Stimulated activated CD4-positive, alpha-beta T cell treated with anti-CD3 and anti-CD28 coated beads, TNF-alpha, amount 100 ng/mL, for 48 hours (primary cell): ENCODE measurements around the gene GNL3.
A peak's percentile ranks its signal among the peaks of the same experiment; 100 is the strongest.

Source experiments
- DNase-seq, 3 donors: peaks; one replicate each; pipeline ENCODE4 v3.0.0-alpha.2; 2020; ENCODE audit warnings: low read depth in 3 of 3

GNL3 gene

DNA sequence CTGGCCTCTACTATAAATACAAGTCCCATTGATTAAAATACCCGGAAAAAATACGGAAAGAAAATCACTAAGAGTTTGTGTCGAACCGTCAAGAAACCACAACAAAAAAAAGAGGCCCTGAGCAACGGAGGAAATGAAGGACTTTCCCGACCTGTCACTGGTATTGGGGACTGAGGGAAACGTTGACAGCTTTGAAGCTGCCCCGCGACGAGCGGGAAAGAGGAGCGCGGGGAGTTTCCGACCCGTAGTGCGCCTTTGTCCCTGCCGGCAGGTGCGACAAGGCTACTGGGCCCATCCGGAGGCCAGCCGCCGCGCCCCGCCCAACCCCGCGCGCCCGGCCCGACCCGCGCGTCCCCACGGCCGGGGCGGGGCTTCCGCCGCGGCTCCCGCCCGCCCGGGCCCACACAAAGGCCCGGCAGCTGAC lies 535 bp upstream of the GNL3 start:
- peak; percentile 72 to 80 (median 80) for DNase-seq

DNA sequence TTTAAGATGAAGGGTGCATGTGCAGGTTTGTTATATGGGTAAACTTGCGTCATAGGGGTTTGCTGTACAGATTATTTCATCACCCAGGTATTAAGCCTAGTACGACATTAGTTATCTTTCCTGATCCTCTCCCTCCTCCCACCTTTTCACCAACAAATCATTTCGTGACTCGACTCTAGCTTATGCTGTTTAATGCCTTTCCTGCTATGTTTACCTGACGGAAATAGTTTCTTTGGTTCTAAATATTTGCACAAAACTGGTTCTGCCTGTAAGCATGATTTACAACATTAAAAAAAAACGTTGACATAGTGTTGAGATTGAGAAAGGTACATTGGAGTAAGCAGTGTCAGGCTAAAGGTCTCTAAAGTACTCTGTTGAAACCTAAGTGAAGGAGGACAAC lies 2.4 kb downstream of the GNL3 start:
- DNase-seq = no peak

DNA sequence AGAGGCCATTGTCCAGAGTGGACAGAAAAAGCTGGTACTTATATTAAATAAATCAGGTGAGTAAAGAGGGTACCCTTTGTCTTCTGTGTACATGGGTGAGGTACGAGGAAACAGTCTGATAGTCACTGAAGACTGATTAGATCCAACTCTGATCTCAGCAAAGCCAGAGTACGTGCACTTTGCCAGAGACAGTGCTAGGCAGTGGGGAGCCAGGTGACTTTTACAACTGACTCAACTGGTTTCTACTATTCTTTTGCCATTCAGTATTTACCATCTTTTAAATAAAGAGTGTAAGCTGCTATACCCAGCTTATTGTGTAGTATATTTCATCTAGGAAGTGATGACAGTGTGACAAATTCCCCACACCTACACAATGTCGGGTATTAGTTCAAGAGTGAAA lies 3.3 kb downstream of the GNL3 start:
- no peak for DNase-seq

DNA sequence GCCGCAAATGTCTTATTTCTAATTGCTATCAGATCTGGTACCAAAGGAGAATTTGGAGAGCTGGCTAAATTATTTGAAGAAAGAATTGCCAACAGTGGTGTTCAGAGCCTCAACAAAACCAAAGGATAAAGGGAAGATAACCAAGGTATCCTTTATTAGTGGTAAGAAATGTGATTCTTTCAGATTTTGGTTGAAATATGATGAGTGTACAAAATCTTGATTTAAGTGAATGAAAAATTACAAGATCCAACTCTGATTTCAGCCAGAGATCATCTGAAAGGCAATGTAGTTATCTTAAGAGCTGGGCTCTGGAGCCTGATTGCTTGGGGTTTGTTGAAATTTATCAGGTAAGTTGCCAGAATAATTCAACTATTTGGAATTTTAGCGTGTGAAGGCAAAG lies 4.7 kb downstream of the GNL3 start:
- DNase-seq = no peak

DNA sequence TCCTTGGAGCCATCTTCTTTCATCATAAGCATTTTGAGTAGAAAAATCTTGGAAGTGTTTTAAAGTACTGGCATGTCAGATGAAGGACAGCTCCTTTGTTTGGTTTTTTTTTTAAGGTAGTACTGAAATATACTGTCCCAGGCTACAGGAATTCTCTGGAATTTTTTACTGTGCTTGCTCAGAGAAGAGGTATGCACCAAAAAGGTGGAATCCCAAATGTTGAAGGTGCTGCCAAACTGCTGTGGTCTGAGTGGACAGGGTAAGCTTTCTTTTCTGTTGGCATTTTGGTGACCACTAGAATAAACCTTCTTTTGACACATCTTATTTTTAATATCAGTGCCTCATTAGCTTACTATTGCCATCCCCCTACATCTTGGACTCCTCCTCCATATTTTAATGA lies 7.2 kb downstream of the GNL3 start:
- DNase-seq = no peak

DNA sequence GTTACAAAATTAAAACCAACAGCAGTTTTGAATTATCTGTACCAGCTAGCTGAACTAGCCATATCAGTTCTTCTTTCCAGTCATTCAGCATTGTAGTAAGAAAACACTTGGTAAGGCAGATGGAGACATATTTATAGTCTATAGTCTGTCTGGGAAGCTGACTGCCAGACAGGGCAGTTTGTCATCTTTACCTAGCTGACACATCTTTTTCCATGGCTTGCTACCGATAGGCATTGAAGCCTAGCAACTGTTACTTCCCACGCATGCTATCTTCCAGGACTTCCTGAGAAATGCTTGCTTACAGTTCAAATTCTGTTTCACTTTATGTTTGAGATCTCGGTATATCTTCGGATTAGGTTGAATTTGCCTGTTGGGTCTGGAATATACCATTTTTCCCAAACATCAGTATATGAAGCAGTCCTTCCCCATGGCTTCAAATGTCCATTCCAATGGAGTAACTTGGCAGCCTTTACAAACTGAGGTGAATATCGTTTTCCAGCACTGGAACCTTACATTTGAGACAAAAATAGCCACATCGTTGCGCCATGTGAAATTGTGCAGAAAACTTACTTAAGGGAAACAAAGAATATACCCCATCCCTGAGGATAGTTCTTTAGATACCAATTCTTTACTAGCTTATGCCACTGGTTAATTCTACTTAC lies 8.8 kb downstream of the GNL3 start:
- DNase-seq = no peak

DNA sequence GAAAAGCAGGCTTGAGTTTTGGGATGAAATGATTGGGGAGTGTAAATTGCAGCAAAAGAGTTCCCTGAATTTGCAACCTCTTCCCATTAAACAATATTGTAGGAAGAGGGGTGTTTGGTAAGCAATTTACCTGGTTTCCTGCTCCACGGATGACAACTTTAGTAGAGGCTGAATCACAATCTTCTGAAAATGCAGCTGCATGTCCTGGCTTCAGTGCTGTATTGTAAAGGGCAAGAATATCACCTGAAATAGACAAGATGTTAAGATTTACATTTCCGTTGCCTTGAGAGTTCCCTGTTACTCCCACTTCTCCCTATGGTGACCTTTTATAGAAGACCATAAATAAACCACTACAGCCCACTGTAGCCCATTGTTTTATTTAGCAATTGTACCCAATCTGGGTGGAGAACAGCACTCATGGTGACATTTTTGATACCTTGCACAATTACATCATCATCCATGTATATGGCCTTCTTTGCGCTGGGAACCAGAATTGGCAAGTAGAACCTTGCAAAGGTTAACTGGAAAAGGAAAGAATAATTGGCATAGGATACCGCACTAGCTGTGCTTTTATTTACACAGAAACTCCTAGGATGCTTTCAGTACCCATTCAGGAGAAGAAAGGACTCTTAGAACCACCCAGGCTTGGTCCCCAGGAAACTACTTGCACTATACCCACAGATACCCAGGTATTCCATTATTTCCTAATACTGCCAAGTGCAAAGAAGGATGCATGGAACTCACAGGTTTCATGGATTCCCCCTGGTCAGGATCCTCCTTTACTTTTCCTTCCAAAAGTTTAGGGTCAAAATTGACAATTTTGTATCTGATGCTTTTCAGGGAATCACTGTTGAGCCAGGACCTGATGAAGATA lies 10.2 kb downstream of the GNL3 start:
- DNase-seq = no peak

DNA sequence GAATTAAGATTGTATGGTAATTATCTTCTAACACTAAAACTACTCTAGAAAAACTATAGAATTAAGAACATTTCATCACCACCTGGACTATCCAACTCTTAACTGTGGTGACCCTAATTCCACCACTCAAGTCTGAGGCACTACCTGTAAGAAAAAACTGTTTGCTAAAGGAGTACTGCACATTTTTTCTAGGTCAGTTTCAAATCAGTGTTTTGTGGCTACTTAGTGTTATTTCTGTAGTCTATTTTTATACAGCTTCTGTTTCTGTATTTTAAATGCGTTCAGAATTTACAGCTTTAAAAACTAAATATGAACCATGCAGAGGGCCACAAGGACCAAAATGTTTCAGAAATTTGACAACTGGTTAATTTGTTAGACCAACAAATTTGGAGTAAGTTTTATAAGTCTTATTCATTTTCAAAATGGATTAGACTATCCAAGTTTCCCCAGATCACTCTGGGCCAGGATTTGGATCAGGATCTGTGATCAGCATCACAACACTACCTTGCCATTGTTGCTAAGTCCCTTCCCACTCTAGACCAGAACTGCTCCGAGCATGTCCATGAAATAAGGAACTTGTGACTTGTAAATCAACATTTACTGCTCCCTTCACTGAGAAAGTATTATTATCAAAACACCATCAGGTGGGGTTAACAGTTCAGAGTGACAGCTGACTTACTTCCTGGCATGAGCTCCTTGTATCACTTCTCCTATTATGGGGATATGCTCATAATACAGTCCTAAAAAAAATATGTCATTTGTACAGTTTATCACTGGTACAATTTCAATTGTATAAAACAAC lies 11.2 kb downstream of the GNL3 start:
- DNase-seq = no peak

DNA sequence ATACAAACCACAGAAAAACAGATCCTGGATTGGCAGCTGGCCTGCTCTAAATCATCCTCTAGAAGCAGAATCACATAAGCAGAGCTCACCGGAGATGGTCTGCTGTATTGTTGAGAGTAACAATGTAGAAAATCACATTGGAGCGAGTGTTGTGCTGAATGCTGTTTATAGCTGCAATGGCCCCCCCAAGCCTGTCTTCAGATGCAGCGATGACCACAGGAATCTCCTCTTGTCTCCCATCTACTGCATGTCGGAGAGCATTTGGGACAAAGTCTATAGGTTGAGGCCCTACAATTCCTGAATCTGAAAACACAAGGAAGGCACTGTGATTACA lies 11.8 kb downstream of the GNL3 start:
- DNase-seq = no peak

DNA sequence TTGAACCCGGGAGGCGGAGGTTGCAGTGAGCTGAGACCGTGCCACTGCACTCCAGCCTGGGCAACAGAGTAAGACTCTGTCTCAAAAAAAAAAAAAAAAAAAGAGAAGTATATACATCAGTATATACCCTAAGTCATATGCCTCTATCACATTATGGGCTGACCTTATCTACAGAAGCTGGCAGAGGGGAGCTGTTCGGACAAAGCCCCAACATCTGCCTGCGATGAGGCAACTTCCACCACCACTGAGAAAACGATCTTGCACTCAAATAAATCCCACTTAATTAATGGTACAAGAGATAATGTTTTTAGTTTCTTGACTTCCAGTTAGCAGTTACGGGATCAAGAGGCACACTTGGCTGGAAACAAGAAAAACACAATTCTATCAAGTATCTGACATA lies 17.5 kb downstream of the GNL3 start:
- no peak for DNase-seq

DNA sequence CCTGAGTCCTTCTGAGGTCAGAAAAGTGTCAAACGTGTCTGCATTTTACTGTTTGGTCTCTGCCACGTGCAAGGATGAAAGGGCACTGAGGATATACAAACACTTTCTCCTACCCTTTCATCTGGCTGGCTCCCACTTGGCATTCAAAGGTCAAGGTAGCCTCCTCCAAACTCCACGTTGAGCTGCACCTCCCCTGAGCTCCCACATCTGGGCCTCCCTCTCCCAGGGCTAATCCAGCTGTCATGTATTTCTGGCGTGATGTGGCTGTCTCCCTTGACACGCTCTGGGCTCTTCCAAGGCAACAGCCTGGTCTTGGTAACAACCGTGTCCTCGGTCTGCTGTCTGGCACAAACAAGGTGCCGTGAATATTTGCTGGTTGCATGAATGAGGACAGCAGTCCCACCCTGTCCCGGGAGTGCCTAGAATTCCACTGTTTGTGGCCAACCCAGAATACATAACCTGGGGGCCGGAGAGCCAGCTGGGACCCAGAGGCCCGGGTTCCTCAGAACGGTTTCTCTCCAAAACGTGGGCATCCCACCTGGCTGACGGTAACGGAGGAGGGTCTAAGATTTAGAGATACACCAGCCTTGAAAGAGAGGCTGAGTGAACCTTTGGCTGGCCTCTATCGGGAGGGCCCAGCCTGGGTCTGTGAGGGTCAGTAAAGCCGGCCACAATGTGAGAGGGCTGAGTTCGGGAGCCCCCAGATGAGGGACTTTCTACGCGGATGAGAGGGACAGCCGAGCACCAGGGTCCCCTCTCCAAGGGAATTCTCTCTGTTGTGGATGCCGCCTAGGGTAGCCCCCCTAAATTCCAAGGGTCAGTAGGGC lies 19.0 kb downstream of the GNL3 start:
- DNase-seq = peak in 1 of 3 donors; percentile 16

DNA sequence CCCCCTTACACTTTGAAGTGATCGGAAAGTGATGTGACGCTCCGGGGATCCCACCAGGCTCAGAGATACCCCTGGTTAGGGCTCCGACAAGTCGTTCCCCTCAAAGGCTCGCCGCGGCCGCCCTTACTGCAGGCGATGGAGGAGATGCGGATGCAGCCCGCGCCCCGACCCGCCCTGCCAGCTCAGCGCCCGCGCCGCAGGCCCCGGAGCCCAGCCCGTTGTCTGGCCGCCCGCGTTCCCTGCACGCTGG lies 19.5 kb downstream of the GNL3 start:
- DNase-seq = no peak

DNA sequence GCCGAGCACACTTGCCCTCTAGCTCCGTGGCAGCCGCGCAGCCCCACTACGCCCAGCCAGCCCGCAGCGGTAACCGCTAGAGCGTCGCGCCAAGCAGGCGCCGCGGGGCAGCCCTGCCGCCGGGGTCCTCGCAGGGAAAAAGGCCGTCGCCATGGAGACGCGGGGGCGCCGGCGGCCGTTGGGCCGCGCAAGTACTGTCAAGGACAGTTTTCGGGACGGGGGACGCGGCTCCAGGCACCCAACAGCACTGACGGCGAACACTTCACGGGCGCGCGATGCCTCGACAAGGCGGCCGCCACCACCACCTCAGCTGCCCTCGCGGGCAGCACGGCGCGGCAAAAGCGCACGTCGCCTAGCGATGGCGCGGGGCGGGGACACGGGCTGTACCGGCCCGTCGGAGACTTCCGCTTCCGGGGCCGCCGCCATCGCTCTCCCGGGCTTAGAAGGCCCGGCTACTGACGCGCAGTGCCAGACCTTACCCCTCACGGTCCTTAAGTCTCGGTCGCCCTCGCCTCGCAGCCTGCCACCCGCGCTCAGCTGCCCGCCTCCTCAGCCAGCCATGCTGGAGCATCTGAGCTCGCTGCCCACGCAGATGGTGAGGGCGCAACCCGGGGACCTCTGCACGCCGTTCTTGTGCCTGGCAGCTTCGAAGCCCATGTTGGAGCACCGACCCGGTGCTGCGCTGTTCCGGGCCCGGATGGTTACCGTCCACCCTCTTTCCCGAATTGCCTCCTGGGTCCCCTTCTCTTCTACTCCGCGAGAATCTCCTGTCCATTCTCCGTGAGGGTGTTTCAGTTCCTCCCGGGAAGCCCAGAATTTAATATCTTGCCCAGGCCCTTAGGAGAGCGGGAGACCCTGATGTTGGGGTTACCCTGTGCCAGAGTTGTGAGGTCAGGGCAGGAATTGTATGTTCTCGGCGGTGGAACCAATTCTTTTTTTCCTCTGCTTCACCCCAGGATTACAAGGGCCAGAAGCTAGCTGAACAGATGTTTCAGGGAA lies 20.2 kb downstream of the GNL3 start, which contains the start of the genes GLT8D1 and SPCS1:
TSS of gene GLT8D1 (minus strand) at position 104 of the 999 bp plus-strand sequence. CDS start 5,331 bp downstream, outside the sequence.
TSS of gene SPCS1 (plus strand) at position 419 of the 999 bp plus-strand sequence. CDS start at position 560, 141 bp downstream.
- peak; percentile 68 to 84 (median 70) for DNase-seq

DNA sequence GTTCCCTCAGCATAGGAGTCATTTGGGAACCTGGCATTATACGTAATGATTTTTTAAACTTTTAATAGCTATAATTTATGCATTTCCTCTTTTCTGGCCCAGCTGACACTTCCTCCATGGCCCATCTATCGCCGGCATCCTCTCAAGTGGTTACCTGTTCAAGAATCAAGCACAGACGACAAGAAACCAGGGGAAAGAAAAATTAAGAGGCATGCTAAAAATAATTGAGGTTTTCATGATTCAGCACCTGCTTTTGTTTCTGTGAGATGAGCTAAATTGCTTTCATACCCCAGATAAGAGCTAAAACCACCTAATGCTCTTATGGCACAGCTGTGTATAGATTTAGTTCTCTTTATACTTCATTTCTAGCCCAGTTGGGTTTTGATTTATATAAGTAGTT lies 21.8 kb downstream of the GNL3 start:
- DNase-seq = no peak

DNA sequence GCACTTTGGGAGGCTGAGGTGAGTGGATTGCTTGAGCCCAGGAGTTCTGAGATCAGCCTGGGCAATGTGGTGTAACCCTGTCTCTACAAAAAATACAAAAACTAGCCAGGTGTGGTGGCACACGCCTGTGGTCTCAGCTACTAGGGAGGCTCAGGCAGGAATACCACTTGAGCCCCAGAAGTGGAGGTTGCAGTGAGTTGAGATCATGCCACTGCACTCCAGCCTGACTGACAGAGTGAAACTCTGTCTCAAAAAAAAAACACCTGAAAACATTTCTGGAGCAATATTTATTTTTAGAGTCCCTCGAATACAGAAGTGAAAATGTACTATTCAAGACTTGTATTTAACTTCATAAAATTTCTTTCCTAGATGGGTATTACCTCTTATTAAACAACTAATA lies 24.7 kb downstream of the GNL3 start:
- DNase-seq = no peak

DNA sequence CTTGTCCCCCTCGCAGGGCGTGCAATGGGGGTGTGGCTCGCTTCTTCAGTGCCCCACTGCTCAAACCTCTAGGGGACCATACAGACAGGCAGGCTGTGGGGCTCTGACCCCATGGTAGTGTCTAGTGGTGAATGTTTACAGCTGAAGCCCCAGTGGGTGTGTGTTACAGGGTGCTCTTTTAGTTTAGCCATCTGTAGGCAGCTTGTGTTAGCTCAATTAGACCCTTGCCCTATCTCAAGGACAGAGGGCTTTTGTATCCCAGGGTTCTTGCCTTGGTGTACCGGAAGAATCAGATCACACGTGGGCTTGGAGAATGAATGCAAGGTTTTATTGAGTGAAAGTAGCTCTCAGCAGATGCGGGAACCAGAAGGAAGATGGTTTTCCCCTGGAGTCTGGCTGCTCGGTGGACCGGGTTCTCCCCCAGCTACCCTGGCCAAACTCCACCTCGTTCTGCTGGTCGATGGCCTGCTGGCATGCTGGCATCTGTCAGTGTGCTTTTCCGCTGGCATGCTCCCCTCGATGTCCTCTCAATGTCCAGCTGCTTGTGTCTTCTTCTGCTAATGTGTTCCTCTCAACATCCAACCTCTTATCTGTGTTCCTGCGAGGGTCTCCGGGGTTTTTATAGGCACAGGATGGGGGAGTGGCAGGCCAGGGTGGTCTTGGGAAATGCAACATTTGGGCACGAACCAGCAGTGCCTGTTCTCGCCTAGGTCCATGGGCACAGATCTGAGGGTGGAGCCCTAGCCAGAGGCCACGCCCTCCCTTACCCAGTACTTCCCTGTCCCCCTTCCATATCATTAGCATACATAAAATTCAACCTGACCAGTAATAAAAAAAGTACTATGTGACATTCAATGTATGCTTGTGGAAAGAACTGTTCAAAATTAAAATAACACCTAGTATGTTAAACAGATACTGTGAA lies 26.7 kb downstream of the GNL3 start:
- no peak for DNase-seq

DNA sequence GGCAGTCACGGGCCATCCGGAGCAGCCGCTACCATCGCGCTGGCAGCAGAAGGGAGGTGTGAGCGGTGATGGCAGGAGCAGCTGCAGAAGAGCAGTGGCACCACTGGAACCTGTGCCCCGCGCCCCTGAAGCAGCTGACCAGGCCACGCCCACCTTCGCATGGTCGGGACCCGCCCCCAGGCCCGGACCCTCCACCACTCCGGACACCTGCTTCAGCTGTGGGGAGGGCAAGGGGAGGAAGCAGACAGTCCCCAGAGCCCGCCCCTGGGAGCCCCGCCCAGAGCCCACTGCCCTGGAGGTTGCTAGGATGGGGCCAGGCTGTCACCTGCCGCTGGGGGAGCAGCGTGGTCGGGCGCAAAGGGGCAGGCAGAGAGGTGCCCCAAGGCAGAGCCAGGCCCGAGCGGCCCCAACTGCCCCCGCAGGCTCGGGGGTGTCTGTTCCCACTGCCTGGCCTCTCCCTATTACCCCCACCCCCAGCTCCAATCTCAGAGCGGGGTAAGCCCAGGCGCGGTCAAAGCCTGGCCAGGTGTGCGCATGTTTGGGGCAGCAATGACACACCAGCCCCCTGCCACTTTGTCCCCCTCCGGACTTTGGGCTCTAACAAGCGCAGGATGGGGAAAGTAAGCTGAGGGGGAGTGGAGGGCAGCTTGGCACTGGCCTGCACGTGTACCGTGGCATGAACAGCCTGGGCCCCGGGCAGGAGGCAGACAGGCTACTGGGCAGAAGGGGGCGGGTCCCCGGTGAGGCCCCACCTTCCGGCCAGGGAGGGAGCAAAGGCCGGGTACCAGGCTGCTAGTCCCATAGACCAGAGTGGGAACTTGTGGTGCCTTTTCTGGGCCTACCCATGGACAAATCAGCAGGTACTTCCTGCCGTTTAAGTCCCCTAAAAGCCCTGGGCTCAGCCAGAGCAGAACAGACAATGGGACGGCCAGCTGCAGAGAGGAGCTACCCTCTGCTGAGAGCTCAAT lies 28.8 kb downstream of the GNL3 start:
- no peak for DNase-seq

DNA sequence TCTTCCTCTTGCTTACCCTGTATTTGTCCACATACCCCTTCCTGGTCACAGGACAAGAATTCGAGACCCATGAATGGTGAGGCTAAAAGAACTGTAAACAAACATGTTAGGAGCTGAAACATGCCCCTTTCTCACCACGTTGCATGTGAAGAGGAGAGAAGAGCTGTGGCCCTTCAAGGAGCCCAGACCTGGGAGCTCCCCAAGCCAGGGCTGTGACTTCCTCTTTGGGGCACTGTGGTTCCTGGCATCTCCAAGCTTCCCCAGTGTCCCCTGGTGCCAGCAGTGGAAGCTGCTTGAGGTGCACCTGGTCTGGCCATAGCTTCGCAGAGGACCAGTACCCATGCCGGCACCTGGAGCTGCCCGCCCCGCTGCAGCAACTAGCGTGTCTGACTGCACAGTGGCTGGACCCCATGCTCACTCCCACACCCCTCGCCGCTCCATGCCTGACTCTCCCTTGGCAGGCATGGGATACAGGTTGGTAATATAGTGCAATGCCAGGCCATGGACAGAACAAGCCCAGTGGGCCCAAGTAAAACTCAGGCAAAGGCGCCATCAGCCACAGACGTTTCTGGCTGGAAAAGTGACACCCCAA lies 30.0 kb downstream of the GNL3 start:
- DNase-seq = no peak
